ENCODE data around the gene SF3B4. TPM values are rescaled to one million over a fixed set of nuclear protein-coding genes. Genes with fewer than 3 reads are reported as not detected.

SF3B4 gene
- total RNA-seq, 1 experiment from 2014 or later, result 127 TPM

GRCh38 chr1:149934356-149934755 is 6.8 kb upstream of the SF3B4 start:
- no peaks in the 10 kb centered on the region for H3K27me3 Mint-ChIP-seq (ENCODE audit: low read depth)
- H2BK15ac ChIP-seq (ENCODE audit: low read depth, low read length), result no peak overlapping the region
- H3K23me2 ChIP-seq (ENCODE audit: insufficient read length, low read depth, low read length, poor library complexity, severe bottlenecking), result peaks cover 14% of the 10 kb centered on the region
- no peak overlapping the region for H4K8ac ChIP-seq (replicated peaks; ENCODE audit: insufficient read length, low read depth, low read length)
- no peak for DNase-seq
- H3K79me2 ChIP-seq (ENCODE audit: insufficient read depth, low read length), result no peaks in the 10 kb centered on the region
- no peak overlapping the region for H3K4me2 ChIP-seq (ENCODE audit: insufficient read depth, insufficient read length, low read length)
- H3K9me3 Mint-ChIP-seq, result no peaks in the 10 kb centered on the region
- H3K4ac ChIP-seq (ENCODE audit: low read depth, low read length), result no peak overlapping the region
- H2BK20ac ChIP-seq (ENCODE audit: low read depth, low read length, poor library complexity, severe bottlenecking), result no peak overlapping the region
- no peaks in the 10 kb centered on the region for H3K27me3 ChIP-seq (ENCODE audit: insufficient read depth, low read length)
- no peaks in the 10 kb centered on the region for H3K79me1 ChIP-seq (ENCODE audit: insufficient read depth, low read depth, low read length, poor library complexity, severe bottlenecking)
- peak overlapping the region; percentile 26 for H3K9ac ChIP-seq (ENCODE audit: extremely low read depth, insufficient read length, low read length)
- no peak overlapping the region for H2BK120ac ChIP-seq (ENCODE audit: low read depth, low read length, poor library complexity, severe bottlenecking)
- peaks cover 12% of the 10 kb centered on the region; the same call in 1 of the 2 replicates for H3K4me1 ChIP-seq (ENCODE audit: insufficient read depth, low read length)
- H4K20me1 ChIP-seq (ENCODE audit: control insufficient read depth, insufficient read depth, insufficient read length), result no peaks in the 10 kb centered on the region
- no peak overlapping the region for H2BK12ac ChIP-seq (ENCODE audit: insufficient read length, low read depth, low read length)
- H3K23ac ChIP-seq (ENCODE audit: insufficient read length, low read depth, low read length), result no peak overlapping the region
- WGBS (ENCODE audit: extremely low coverage, insufficient read length, low lambda C conversion rate), result no CpG with 5 or more reads among the region's 2 CpGs
- no peak overlapping the region for H3K56ac ChIP-seq (ENCODE audit: insufficient read length, low read depth, low read length)
- H3K14ac ChIP-seq (ENCODE audit: insufficient read depth, low read length), result no peak overlapping the region
- H3K27ac ChIP-seq (ENCODE audit: insufficient read length, low read depth, low read length), result no peak overlapping the region
- peaks cover 34 to 36% of the 10 kb centered on the region in 2 experiments for H3K4me1 Mint-ChIP-seq
- H2AFZ ChIP-seq (ENCODE audit: low read length), result no peak overlapping the region
- TF ChIP-seq CTCF (conservative IDR thresholded peaks at IDR 0.05), result no peak
- H2BK5ac ChIP-seq (ENCODE audit: insufficient read length, low read length), result no peak overlapping the region
- H3K18ac ChIP-seq (ENCODE audit: insufficient read length, low read depth, low read length), result no peak overlapping the region
- no peak overlapping the region for H2AK5ac ChIP-seq (ENCODE audit: insufficient read length, low read length)
- H3K9me3 ChIP-seq (ENCODE audit: control insufficient read depth, low read depth, low read length), result no peaks in the 10 kb centered on the region
- no peak overlapping the region for H3K27ac Mint-ChIP-seq
- no peak overlapping the region for H3K4me3 Mint-ChIP-seq
- H4K91ac ChIP-seq (ENCODE audit: insufficient read length, low read depth, low read length), result no peak overlapping the region
- H3K36me3 Mint-ChIP-seq (ENCODE audit: insufficient read depth in 1 of 3, low read depth in 3 of 3), result no peaks in the 10 kb centered on the region; a peak in 2 of 7 replicates
- no peak overlapping the region for H4K5ac ChIP-seq (ENCODE audit: insufficient read length, low read depth, low read length)
- H3T11ph ChIP-seq (ENCODE audit: low read length), result no peak overlapping the region
